Coronary artery (tissue), 2 donors: ENCODE measurements around the gene ACER1.
"Not testable (repeated sequence)": the region's sequence is repeated elsewhere in the genome, so short reads cannot be mapped to it uniquely, and the experiment has no call there.

Experiments used
- DNase-seq: peaks from one replicate; pipeline ENCODE4 v3.0.0-alpha.2; 2017; ENCODE audit warnings: low spot score
- H3K27ac ChIP-seq, 2 donors: fragments of 200-600 bp; sonication (generic); one replicate each; pipeline ENCODE4 v1.5.1; 2016 to 2019
- H3K4me3 ChIP-seq: fragments of 200-600 bp; sonication (generic); 2 replicates; pipeline ENCODE4 v1.5.1; 2016; ENCODE audit warnings: mild to moderate bottlenecking, moderate library complexity
- CTCF ChIP-seq: fragments of 200-600 bp; sonication (generic); IDR thresholded peaks from one replicate; pipeline ENCODE4 v1.5.1; 2019; ENCODE audit warnings: antibody characterized with exemption

The ACER1 gene

GRCh38 chr19:6357174-6357573 is 23.8 kb upstream of the ACER1 start:
- Histone ChIP-seq H3K27ac (no peak overlapping the region), H3K4me3 (no peak overlapping the region)
- no peak for DNase-seq
- no peak for TF ChIP-seq CTCF

DNA sequence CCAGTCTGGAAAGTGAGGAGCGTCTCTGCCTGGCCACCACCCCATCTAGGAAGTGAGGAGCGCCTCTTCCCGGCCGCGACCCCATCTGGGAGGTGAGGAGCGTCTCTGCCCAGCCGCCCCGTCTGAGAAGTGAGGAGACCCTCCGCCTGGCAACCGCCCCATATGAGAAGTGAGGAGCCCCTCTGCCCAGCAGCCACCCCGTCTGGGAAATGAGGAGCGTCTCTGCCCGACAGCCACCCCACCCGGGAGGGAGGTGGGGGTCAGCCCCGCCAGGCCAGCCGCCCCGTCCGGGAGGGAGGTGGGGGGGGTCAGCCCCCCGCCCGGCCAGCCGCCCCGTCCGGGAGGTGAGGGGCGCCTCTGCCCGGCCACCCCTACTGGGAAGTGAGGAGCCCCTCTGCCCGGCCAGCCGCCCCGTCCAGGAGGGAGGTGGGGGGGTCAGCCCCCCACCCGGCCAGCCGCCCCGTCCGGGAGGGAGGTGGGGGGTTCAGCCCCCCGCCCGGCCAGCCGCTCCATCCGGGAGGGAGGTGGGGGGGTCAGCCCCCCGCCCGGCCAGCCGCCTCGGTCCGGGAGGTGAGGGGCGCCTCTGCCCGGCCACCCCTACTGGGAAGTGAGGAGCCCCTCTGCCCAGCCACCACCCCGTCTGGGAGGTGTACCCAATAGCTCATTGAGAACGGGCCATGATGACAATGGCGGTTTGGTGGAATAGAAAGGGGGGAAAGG is 22.1 kb upstream of the ACER1 start:
- DNase-seq, H3K27ac ChIP-seq, H3K4me3 ChIP-seq: not testable (repeated sequence)

GRCh38 chr19:6354098-6354674 is 20.8 kb upstream of the ACER1 start:
- DNase-seq, result no peak
- no peak for TF ChIP-seq CTCF
- Histone ChIP-seq H3K4me3 (no peak overlapping the region), H3K27ac (no peak overlapping the region)

DNA sequence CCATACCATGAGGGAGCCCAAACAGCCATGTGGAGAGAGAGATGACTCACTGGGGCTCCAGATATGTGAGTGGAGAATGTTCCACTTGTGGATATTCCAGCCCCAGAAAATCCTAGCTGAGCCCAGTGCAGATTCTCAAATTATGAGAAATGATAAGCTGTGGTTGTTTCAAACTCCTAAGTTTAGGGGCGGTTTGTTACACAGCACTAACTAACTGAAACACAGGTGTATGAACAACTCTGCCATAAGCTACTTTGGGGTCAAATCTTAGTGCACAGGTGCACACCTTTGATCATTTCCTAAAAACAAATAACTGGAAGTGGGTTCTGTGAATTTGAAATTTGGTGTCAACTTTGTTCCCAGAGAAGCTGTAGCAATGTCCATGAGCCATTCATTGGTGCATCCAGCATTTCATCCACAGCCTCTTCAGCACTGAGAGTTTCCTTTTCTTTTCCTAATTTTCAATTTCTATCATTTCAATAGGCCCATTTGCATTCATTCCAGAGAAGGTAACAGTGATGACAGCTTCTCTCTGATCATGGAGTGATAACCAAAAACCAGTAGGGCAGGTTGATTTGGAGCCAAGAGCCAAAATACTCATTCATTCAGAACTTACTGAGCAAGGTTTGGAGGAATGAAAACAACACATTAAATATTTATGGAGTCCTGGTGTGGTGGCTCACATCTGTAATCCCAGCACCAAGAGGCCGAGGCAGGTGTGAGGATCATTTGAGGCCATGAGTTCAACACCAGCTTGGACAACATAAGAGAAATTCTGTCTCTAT is 19.2 kb upstream of the ACER1 start:
- TF ChIP-seq CTCF, result no peak
- Histone ChIP-seq H3K27ac (no peak overlapping the region), H3K4me3 (no peak overlapping the region)
- DNase-seq, result no peak

DNA sequence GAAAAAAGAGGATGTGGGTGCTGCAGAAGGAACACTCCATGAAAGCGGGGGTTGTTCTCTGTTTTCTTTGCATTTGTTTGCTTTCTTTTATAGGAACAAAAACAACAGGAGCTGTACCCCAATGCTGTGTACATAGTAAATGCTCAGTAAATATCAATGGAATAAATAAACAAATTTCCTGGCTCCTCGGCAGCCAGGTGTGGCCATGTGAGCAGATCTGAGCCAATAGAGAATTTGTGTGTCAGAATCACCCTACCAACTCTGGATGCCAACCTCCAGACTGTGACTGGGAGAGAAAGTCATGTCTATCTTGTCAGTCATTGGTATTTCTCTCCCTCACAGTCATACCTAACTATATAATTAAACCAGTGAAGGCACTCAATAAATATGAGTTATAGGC is 17.3 kb upstream of the ACER1 start:
- Histone ChIP-seq H3K4me3 (no peak overlapping the region), H3K27ac (no peak overlapping the region)
- no peak for TF ChIP-seq CTCF
- DNase-seq, result no peak

DNA sequence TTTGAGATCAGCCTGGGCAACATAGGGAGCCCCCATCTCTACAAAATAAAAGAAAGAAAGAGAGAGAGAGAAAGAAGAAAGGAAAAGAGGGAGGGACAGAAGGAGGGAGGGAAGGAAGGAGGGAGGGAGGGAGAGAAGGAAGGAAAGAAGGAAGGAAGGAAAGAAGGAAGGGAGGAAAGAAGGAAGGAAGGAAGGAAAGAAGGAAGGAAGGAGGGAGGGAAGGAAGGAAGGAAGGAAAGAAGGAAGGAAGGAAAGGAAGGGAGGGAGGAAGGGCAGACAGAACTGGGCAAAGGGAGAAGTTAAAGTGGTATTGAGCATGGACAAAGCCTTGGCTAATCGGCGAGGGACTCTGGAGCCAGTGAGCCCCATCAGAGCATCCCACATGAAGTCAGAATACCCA is 15.9 kb upstream of the ACER1 start:
- DNase-seq, result not testable (repeated sequence)

GRCh38 chr19:6343462-6343861 is 10.1 kb upstream of the ACER1 start:
- TF ChIP-seq CTCF, result no peak
- no peak overlapping the region for H3K4me3 ChIP-seq
- DNase-seq, result no peak
- H3K27ac ChIP-seq, result no peak overlapping the region

More for the DNA sequence above, 15.9 kb upstream of the ACER1 start:
- not testable (repeated sequence) for H3K27ac ChIP-seq, H3K4me3 ChIP-seq
